MCF 10A (cell line): ENCODE results near the gene VPS13C. TPM values are rescaled to one million over a fixed set of nuclear protein-coding genes. Genes with fewer than 3 reads are reported as not detected.

Experiments used
- BruUV-seq: library from RNA; stranded (reverse); fragments of 400-500 nt; replicated peaks from 2 replicates; lab custom pipeline; 2021; lab: Mats Ljungman, UMichigan
- CTCF ChIA-PET: fragments of 300-600 bp; sonication (Branson Sonifier 250); formaldehyde crosslinking; extraction: SDS; loops from one replicate; lab custom pipeline; 2021; ENCODE audit warnings: antibody characterized with exemption, inconsistent platforms; lab: Yijun Ruan, JAX
- POLR2A ChIA-PET: fragments of 300-600, 350-650 bp; sonication (Branson Sonifier 250); formaldehyde crosslinking; extraction: SDS; loops from one replicate; lab custom pipeline; 2020; ENCODE audit warnings: antibody characterized with exemption, inconsistent platforms; lab: Yijun Ruan, JAX
- DNase-seq: peaks from one replicate; pipeline ENCODE4 v3.0.0-alpha.2; 2018; ENCODE audit not compliant: unreplicated experiment
- H3K27ac Mint-ChIP-seq: one replicate; pipeline ENCODE4 v1.8.0; 2022; ENCODE audit warnings: mild to moderate bottlenecking, low read depth, mixed read lengths; ENCODE audit not compliant: unreplicated experiment
- H3K27me3 Mint-ChIP-seq: one replicate; pipeline ENCODE4 v1.8.0; 2022; ENCODE audit warnings: mixed read lengths; ENCODE audit not compliant: insufficient read depth, unreplicated experiment
- H3K36me3 Mint-ChIP-seq: one replicate; pipeline ENCODE4 v1.8.0; 2022; ENCODE audit warnings: mild to moderate bottlenecking, moderate library complexity, mixed read lengths; ENCODE audit not compliant: insufficient read depth, unreplicated experiment
- H3K4me1 Mint-ChIP-seq: one replicate; pipeline ENCODE4 v1.8.0; 2022; ENCODE audit warnings: mixed read lengths; ENCODE audit not compliant: insufficient read depth, unreplicated experiment
- H3K4me3 Mint-ChIP-seq: one replicate; pipeline ENCODE4 v1.8.0; 2022; ENCODE audit warnings: mild to moderate bottlenecking, moderate library complexity, mixed read lengths; ENCODE audit not compliant: unreplicated experiment
- H3K9me3 Mint-ChIP-seq: one replicate; pipeline ENCODE4 v1.8.0; 2022; ENCODE audit warnings: mixed read lengths; ENCODE audit not compliant: unreplicated experiment
- intact Hi-C: fragments of 100-400 bp; cut with micrococcal nuclease; formaldehyde crosslinking; loops from 2 replicates; pipeline ENCODE4 v1.14.1; 2022
- total RNA-seq: library from RNA; stranded (reverse); gene quantifications from 2 replicates; pipeline ENCODE4 v1.2.3, GENCODE V29; 2022
- TF ChIP-seq, protein P1 (sequence below): fragments of 200-600 bp; IDR thresholded peaks from one replicate; pipeline ENCODE4 v1.8.0; 2022; ENCODE audit warnings: antibody characterized with exemption, mild to moderate bottlenecking; ENCODE audit not compliant: unreplicated experiment

The VPS13C gene
- total RNA-seq, 1 experiment from 2014 or later: 47.4 TPM

DNA sequence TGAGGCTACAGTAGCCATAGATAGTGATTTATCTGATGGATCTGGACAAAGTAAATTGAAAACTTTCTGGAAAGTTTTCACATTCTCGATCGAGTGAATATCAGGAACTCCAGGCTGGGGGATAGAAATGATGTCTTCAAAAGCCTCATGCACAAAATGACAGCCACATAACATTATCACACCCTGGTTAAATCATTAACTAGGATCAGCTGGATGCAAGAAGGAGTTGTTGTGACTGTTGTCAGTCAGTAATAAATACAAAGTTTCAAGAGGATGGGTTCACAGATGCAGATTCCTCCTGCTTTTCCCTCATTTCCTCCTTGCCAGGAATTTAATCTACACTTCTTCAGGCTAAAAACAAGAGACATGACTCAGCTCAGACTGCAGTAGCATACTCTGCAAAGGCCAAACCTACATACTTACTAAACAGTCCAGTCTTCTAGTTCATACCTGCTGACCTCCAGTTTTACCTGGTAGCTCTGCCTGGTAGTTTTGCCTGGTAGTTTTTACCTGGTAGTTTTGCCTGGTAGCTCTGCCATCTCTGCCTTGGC lies 47.4 kb upstream of the VPS13C start:
- no peaks in the 10 kb centered on the region for H3K27me3 Mint-ChIP-seq
- TF ChIP-seq, protein P1, sequence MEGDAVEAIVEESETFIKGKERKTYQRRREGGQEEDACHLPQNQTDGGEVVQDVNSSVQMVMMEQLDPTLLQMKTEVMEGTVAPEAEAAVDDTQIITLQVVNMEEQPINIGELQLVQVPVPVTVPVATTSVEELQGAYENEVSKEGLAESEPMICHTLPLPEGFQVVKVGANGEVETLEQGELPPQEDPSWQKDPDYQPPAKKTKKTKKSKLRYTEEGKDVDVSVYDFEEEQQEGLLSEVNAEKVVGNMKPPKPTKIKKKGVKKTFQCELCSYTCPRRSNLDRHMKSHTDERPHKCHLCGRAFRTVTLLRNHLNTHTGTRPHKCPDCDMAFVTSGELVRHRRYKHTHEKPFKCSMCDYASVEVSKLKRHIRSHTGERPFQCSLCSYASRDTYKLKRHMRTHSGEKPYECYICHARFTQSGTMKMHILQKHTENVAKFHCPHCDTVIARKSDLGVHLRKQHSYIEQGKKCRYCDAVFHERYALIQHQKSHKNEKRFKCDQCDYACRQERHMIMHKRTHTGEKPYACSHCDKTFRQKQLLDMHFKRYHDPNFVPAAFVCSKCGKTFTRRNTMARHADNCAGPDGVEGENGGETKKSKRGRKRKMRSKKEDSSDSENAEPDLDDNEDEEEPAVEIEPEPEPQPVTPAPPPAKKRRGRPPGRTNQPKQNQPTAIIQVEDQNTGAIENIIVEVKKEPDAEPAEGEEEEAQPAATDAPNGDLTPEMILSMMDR: no peak
- no peak overlapping the region for H3K4me3 Mint-ChIP-seq
- no peaks in the 10 kb centered on the region for H3K36me3 Mint-ChIP-seq
- no TSS peak for BruUV-seq
- no peaks in the 10 kb centered on the region for H3K9me3 Mint-ChIP-seq
- intact Hi-C loops: no loop called here
- ChIA-PET CTCF (interaction anchor here (0.6 to 1.4 kb wide), 6 partner anchors 9 to 154 kb away, joined by 3 to 5 read pairs (median 4); no protein-coding TSS in a partner anchor), POLR2A (interaction anchor here (1.1 to 2.7 kb wide), 3 partner anchors 11 to 47 kb away, joined by 3 to 10 read pairs (median 5); partner anchors contain the start of gene VPS13C)
- DNase-seq: no peak
- no peak overlapping the region for H3K27ac Mint-ChIP-seq
- H3K4me1 Mint-ChIP-seq: peaks cover 39% of the 10 kb centered on the region

DNA sequence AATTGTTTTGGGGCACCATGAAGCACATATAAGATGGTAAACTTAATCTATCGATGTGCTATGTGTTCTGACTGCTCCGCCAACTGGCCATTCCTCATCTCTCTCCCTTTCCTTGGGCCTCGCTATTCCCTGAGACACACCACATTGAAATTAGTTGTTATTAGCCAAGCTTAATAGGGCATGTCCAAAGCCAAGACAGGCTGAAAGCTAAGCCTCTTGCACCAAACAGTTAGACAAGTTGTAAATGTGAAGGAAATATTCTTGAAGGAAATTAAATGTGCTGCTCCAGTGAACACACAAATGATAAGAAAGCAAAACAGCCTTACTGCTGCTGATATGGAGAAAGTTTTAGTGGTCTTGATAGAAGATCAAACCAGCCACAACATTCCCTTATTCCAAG lies 45.8 kb upstream of the VPS13C start:
- Mint-ChIP-seq H3K27me3 (no peaks in the 10 kb centered on the region), H3K4me1 (peaks cover 26% of the 10 kb centered on the region), H3K36me3 (no peaks in the 10 kb centered on the region), H3K27ac (no peak overlapping the region), H3K4me3 (no peak overlapping the region), H3K9me3 (no peaks in the 10 kb centered on the region)
- no peak for DNase-seq
- POLR2A ChIA-PET: interaction anchor here (2.7 kb wide), 1 partner anchor 13 kb away, joined by 10 read pairs; no protein-coding TSS in a partner anchor
- TF ChIP-seq, protein P1: no peak
- intact Hi-C loops: no loop called here
- no TSS peak for BruUV-seq
- CTCF ChIA-PET: interaction anchor here (1.4 kb wide), 1 partner anchor 20 kb away, joined by 3 read pairs; no protein-coding TSS in a partner anchor

DNA sequence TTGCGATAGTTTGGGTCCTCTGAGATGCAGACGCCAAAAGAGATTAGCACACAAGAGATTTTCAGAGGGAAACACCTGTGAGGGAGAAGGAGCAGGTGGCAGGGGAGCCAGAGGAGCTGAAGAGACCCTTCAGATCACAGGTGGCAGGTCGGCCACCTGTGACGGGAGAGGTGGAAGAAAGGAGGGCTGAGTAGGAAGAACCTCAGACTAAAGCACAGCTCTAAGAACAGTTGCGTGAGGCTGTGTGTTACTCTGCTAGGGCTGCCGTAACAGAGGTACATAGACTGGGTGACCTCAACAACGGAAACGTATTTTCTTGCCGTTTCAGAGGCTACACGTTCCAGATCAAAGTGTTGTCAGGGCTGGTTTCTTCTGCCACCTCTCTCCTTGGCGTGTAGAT lies 45.0 kb upstream of the VPS13C start:
- H3K27ac Mint-ChIP-seq: no peak overlapping the region
- H3K36me3 Mint-ChIP-seq: no peaks in the 10 kb centered on the region
- no peak for DNase-seq
- no peak overlapping the region for H3K4me3 Mint-ChIP-seq
- no peaks in the 10 kb centered on the region for H3K27me3 Mint-ChIP-seq
- ChIA-PET POLR2A (no interaction called here), CTCF (no interaction called here)
- intact Hi-C loops: no loop called here
- peaks cover 18% of the 10 kb centered on the region for H3K4me1 Mint-ChIP-seq
- no TSS peak for BruUV-seq
- no peaks in the 10 kb centered on the region for H3K9me3 Mint-ChIP-seq
- TF ChIP-seq, protein P1: no peak

DNA sequence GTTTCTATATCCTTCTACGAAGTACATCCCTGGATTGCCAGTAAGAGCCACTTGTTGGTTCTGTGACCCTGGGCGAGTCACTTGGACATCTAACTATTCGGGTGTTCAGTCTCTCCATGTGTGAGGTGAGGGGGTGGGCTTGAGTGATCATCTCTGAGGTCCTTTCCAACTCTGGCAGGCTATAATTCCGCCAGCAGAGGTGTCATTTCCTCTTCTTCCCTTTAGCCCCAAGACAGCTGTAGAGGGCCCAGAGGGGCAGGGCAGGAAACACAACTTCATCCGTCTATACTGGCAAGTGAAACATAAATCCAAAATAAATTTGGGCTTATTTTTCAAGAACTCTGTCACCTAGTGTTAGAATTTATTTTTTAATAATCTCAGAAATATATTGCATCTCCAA lies 44.6 kb upstream of the VPS13C start:
- peaks cover 14% of the 10 kb centered on the region for H3K4me1 Mint-ChIP-seq
- H3K27me3 Mint-ChIP-seq: no peaks in the 10 kb centered on the region
- H3K36me3 Mint-ChIP-seq: no peaks in the 10 kb centered on the region
- ChIA-PET POLR2A (no interaction called here), CTCF (interaction anchor here (1.5 kb wide), 1 partner anchor 22 kb away, joined by 3 read pairs; no protein-coding TSS in a partner anchor)
- H3K4me3 Mint-ChIP-seq: no peak overlapping the region
- BruUV-seq: no TSS peak
- TF ChIP-seq, protein P1: no peak
- no peak for DNase-seq
- intact Hi-C loops: no loop called here
- H3K27ac Mint-ChIP-seq: no peak overlapping the region
- no peaks in the 10 kb centered on the region for H3K9me3 Mint-ChIP-seq
